ENCODE measurements around the gene JMJD4. TPM values are rescaled to one million over a fixed set of nuclear protein-coding genes. Genes with fewer than 3 reads are reported as not detected.

The JMJD4 gene
- total and polyA plus RNA-seq, 2 of the 8 experiments (the other 6 are each of a cell fraction or from before 2014, with no cell fraction given) = 13.2 to 23.3 TPM

- TF ChIP-seq RNF2 (IDR thresholded peaks at IDR 0.05; ENCODE audit: borderline replicate concordance, low read depth, low read length, missing control alignments, poor library complexity, severe bottlenecking) (no peak), BACH1 (IDR thresholded peaks at IDR 0.05; ENCODE audit: low read length) (no peak), CBX8 (IDR thresholded peaks at IDR 0.05; ENCODE audit: borderline replicate concordance, low read depth, low read length) (no peak)
Measured at GRCh38 chr1:227779685-227780084, 44.6 kb upstream of the JMJD4 start (continued).

Measured in H1 (cell line).